OCI-LY3 (cell line): ENCODE results near the gene CDK16.

Experiments
- H2AFZ ChIP-seq: fragments of 200-600, 300-600 bp; shearing (Covaris generic); 2 replicates; pipeline ENCODE4 v1.6.0; 2014; ENCODE audit warnings: antibody characterized with exemption, low read depth, low read length
- H3K27ac ChIP-seq: fragments of 200-600, 300-600 bp; sonication (generic); 2 replicates; pipeline ENCODE4 v1.5.1; 2014; ENCODE audit warnings: mild to moderate bottlenecking, low read length, moderate library complexity, mixed read lengths
- H3K27me3 ChIP-seq: fragments of 200-600, 300-600 bp; sonication (generic); 2 replicates; pipeline ENCODE4 v1.6.1; 2014; ENCODE audit warnings: low read depth, low read length, mixed read lengths
- H3K36me3 ChIP-seq: fragments of 200-600, 300-600 bp; sonication (generic); replicated peaks from 2 replicates; pipeline ENCODE3; 2014; ENCODE audit warnings: low read depth, low read length, mixed read lengths
- H3K4me1 ChIP-seq: fragments of 300-600, 200-600 bp; sonication (generic); 2 replicates; pipeline ENCODE4 v1.6.1; 2014; ENCODE audit warnings: low read length, mixed read lengths
- H3K4me2 ChIP-seq: fragments of 200-600, 300-600 bp; sonication (generic); 2 replicates; pipeline ENCODE4 v1.6.1; 2014; ENCODE audit warnings: low read length, mixed read lengths
- H3K4me3 ChIP-seq: fragments of 300-600, 200-600 bp; sonication (generic); 2 replicates; pipeline ENCODE4 v1.5.1; 2014; ENCODE audit warnings: antibody characterized with exemption, mild to moderate bottlenecking, low read length, moderate library complexity
- H3K79me2 ChIP-seq: fragments of 300-600, 200-600 bp; shearing (Covaris generic); 2 replicates; pipeline ENCODE4 v1.6.1; 2014; ENCODE audit warnings: mild to moderate bottlenecking, low read length, mixed read lengths
- H3K9ac ChIP-seq: fragments of 300-600, 200-600 bp; shearing (Covaris generic); 2 replicates; pipeline ENCODE4 v1.6.0; 2014; ENCODE audit warnings: mild to moderate bottlenecking, low read length, moderate library complexity
- H3K9me3 ChIP-seq: fragments of 200-600, 300-600 bp; shearing (Covaris generic); 2 replicates; pipeline ENCODE4 v1.6.1; 2014; ENCODE audit warnings: low read length, mixed read lengths; ENCODE audit not compliant: insufficient read depth
- H4K20me1 ChIP-seq: fragments of 200-600, 300-600 bp; sonication (generic); 2 replicates; pipeline ENCODE4 v1.6.1; 2016; ENCODE audit warnings: low read length, mixed read lengths; ENCODE audit not compliant: insufficient read depth
- CTCF ChIP-seq: fragments of 200-600, 300-600 bp; sonication (generic); IDR thresholded peaks from 2 replicates; pipeline ENCODE4 v1.5.1; 2014; ENCODE audit warnings: antibody characterized with exemption, low read length, low read depth
- EZH2phosphoT487 ChIP-seq: fragments of 200-600 bp; shearing (Covaris generic); IDR thresholded peaks from 2 replicates; pipeline ENCODE4 v1.6.1; 2018; ENCODE audit warnings: antibody characterized with exemption, mixed run types, low read depth

Gene CDK16

GRCh38 chrX:47218280-47218919, at the start of gene CDK16:
Gene CDK16 (plus strand): TSS chrX:47218681. CDS start chrX:47223558, 4,877 bp downstream.
- Histone ChIP-seq H3K9me3 (no peaks in the 10 kb centered on the region), H3K79me2 (peaks cover 41% of the 10 kb centered on the region), H3K27me3 (no peaks in the 10 kb centered on the region), H2AFZ (no peak within 1 kb of the TSS; the same call in 1 of the 2 replicates), H3K36me3 (peaks cover 16% of the 10 kb centered on the region), H3K27ac (peak within 1 kb of the TSS; percentile 87), H3K4me2 (peak within 1 kb of the TSS; percentile 90), H3K9ac (peak within 1 kb of the TSS; percentile 91), H3K4me3 (peak within 1 kb of the TSS; percentile 90), H4K20me1 (peaks cover 37% of the 10 kb centered on the region), H3K4me1 (peaks cover 19% of the 10 kb centered on the region)
- no peak for TF ChIP-seq EZH2phosphoT487
- TF ChIP-seq CTCF = no peak

- no peak overlapping the region for H3K4me3 ChIP-seq
- no peak for TF ChIP-seq CTCF
- TF ChIP-seq EZH2phosphoT487 = no peak
- H3K9ac ChIP-seq = no peak overlapping the region
- H4K20me1 ChIP-seq = peaks cover 12% of the 10 kb centered on the region; the same call in 1 of the 2 replicates
- no peak overlapping the region for H2AFZ ChIP-seq
- H3K27me3 ChIP-seq = no peaks in the 10 kb centered on the region
- no peaks in the 10 kb centered on the region for H3K4me1 ChIP-seq
- peaks cover 46% of the 10 kb centered on the region for H3K79me2 ChIP-seq
- no peaks in the 10 kb centered on the region for H3K9me3 ChIP-seq
- no peak overlapping the region for H3K27ac ChIP-seq
- no peak overlapping the region for H3K4me2 ChIP-seq
- peaks cover 14% of the 10 kb centered on the region for H3K36me3 ChIP-seq
Observed at GRCh38 chrX:47169273-47169672, 49.2 kb upstream of the CDK16 start.

GRCh38 chrX:47169726-47170515, 48.6 kb upstream of the CDK16 start:
- H3K27ac ChIP-seq = no peak overlapping the region
- no peak overlapping the region for H3K9ac ChIP-seq
- TF ChIP-seq EZH2phosphoT487 (no peak), CTCF (no peak)
- no peaks in the 10 kb centered on the region for H3K9me3 ChIP-seq
- H2AFZ ChIP-seq = no peak overlapping the region
- peaks cover 39% of the 10 kb centered on the region for H3K79me2 ChIP-seq
- H3K27me3 ChIP-seq = no peaks in the 10 kb centered on the region
- H4K20me1 ChIP-seq = peaks cover 10% of the 10 kb centered on the region; the same call in 1 of the 2 replicates
- no peak overlapping the region for H3K4me2 ChIP-seq
- H3K4me3 ChIP-seq = no peak overlapping the region
- no peaks in the 10 kb centered on the region for H3K4me1 ChIP-seq
- peaks cover 11% of the 10 kb centered on the region for H3K36me3 ChIP-seq

GRCh38 chrX:47170861-47171692, 47.4 kb upstream of the CDK16 start:
- Histone ChIP-seq H3K4me1 (no peaks in the 10 kb centered on the region), H2AFZ (no peak overlapping the region), H3K4me2 (no peak overlapping the region), H3K36me3 (peaks cover 11% of the 10 kb centered on the region), H3K9me3 (no peaks in the 10 kb centered on the region), H3K27ac (no peak overlapping the region), H4K20me1 (peaks cover 9% of the 10 kb centered on the region; the same call in 1 of the 2 replicates), H3K27me3 (no peaks in the 10 kb centered on the region), H3K79me2 (peaks cover 30% of the 10 kb centered on the region), H3K4me3 (no peak overlapping the region), H3K9ac (no peak overlapping the region)
- TF ChIP-seq CTCF (no peak), EZH2phosphoT487 (no peak)
